Endodermal cell (in vitro differentiated cells): ENCODE data around the gene MAP7D2. TPM values are rescaled to one million over a fixed set of nuclear protein-coding genes. Genes with fewer than 3 reads are reported as not detected.

Source experiments
- DNase-seq: peaks from one replicate; pipeline ENCODE4 v3.0.0-alpha.2; 2017
- H3K27ac ChIP-seq: 2 replicates; pipeline ENCODE4 v1.5.1; 2013; ENCODE audit warnings: mild to moderate bottlenecking, low read depth, low read length, moderate library complexity
- H3K27me3 ChIP-seq: 2 replicates; pipeline ENCODE4 v1.6.1; 2013; ENCODE audit warnings: mild to moderate bottlenecking, low read length, moderate library complexity; ENCODE audit not compliant: insufficient read depth, control insufficient read depth, poor library complexity, severe bottlenecking
- H3K36me3 ChIP-seq: 2 replicates; pipeline ENCODE4 v1.7.0; 2013; ENCODE audit warnings: mild to moderate bottlenecking, low read length, moderate library complexity; ENCODE audit not compliant: control insufficient read depth, insufficient read depth
- H3K4me1 ChIP-seq: one replicate; pipeline ENCODE4 v1.7.0; 2013; ENCODE audit warnings: low read length; ENCODE audit not compliant: control insufficient read depth, insufficient read depth
- H3K4me3 ChIP-seq: 2 replicates; pipeline ENCODE4 v1.5.1; 2013; ENCODE audit warnings: mild to moderate bottlenecking, low read length, moderate library complexity
- H3K9ac ChIP-seq: 2 replicates; pipeline ENCODE4 v1.6.1; 2013; ENCODE audit warnings: mild to moderate bottlenecking, low read length, moderate library complexity; ENCODE audit not compliant: poor library complexity, severe bottlenecking; ENCODE audit errors: extremely low read depth
- H3K9me3 ChIP-seq: 2 replicates; pipeline ENCODE4 v1.6.1; 2013; ENCODE audit warnings: mild to moderate bottlenecking, low read length, moderate library complexity; ENCODE audit not compliant: control insufficient read depth
- H3K27ac Mint-ChIP-seq: 2 replicates; pipeline ENCODE4 v1.8.0; 2020; ENCODE audit warnings: mixed read lengths
- H3K27me3 Mint-ChIP-seq: 2 replicates; pipeline ENCODE4 v1.8.0; 2021; ENCODE audit warnings: mild to moderate bottlenecking, mixed read lengths; ENCODE audit not compliant: insufficient read depth
- H3K36me3 Mint-ChIP-seq: 2 replicates; pipeline ENCODE4 v1.8.0; 2020; ENCODE audit warnings: low read depth, mixed read lengths
- H3K4me1 Mint-ChIP-seq: 2 replicates; pipeline ENCODE4 v1.8.0; 2020; ENCODE audit warnings: mixed read lengths
- H3K4me3 Mint-ChIP-seq: 2 replicates; pipeline ENCODE4 v1.8.0; 2020; ENCODE audit warnings: mild to moderate bottlenecking, moderate library complexity, mixed read lengths
- H3K9me3 Mint-ChIP-seq: 2 replicates; pipeline ENCODE4 v1.8.0; 2020; ENCODE audit warnings: mild to moderate bottlenecking, mixed read lengths
- CTCF ChIP-seq: fragments of 200-600 bp; sonication (generic); conservative IDR thresholded peaks from 2 replicates; pipeline ENCODE4 v1.5.0; 2021; ENCODE audit warnings: antibody characterized with exemption, mild to moderate bottlenecking
- WGBS, 2 experiments: methylation state at CpG; one replicate each; pipeline versions ENCODE4 v1.1.5 to v1.1.7; 2013; ENCODE audit warnings: missing lambda C conversion rate in 2 of 2, mixed read lengths in 1 of 2; ENCODE audit not compliant: insufficient coverage in 1 of 2, insufficient read length in 1 of 2; 5-methylcytosine and 5-hydroxymethylcytosine counted together
- total RNA-seq, 2 donors: library from RNA; stranded (reverse); fragmentation: NEBNext Ultra II Directional in 1 of 2; extraction: Animal tissue kit (Norgen Biotek cat#: 25700) in 1 of 2; gene quantifications; 2 replicates in 1 of 2; 3 replicates in 1 of 2; pipeline ENCODE4 v1.2.1, GENCODE V29; 2021

Gene MAP7D2
- total RNA-seq, 2 donors from 2014 or later = 1.5 to 1.9 TPM

- Mint-ChIP-seq H3K27ac (no peak overlapping the region), H3K36me3 (no peaks in the 10 kb centered on the region), H3K27me3 (peaks cover 25% of the 10 kb centered on the region), H3K4me3 (no peak overlapping the region), H3K9me3 (peaks cover 53% of the 10 kb centered on the region), H3K4me1 (no peaks in the 10 kb centered on the region)
- no peak for DNase-seq
- Histone ChIP-seq H3K4me3 (no peak overlapping the region), H3K9me3 (no peaks in the 10 kb centered on the region), H3K36me3 (no peaks in the 10 kb centered on the region), H3K27ac (no peak overlapping the region), H3K9ac (no peak overlapping the region), H3K4me1 (no peaks in the 10 kb centered on the region), H3K27me3 (peaks cover 27% of the 10 kb centered on the region)
- no peak for TF ChIP-seq CTCF
- 82 to 88% methylated on average over 5 to 14 of the region's 14 CpGs for WGBS, 2 experiments
Measured at GRCh38 chrX:20112022-20112774, 4.5 kb downstream of the MAP7D2 start.

GRCh38 chrX:20111271-20111670, 5.4 kb downstream of the MAP7D2 start:
- no peak overlapping the region for H3K27ac Mint-ChIP-seq

GRCh38 chrX:20101934-20102581, 14.6 kb downstream of the MAP7D2 start:
- Histone ChIP-seq H3K36me3 (no peaks in the 10 kb centered on the region), H3K27me3 (no peaks in the 10 kb centered on the region), H3K9me3 (no peaks in the 10 kb centered on the region), H3K4me1 (no peaks in the 10 kb centered on the region), H3K27ac (no peak overlapping the region), H3K9ac (no peak overlapping the region), H3K4me3 (no peak overlapping the region)
- DNase-seq = no peak
- Mint-ChIP-seq H3K36me3 (no peaks in the 10 kb centered on the region), H3K27me3 (no peaks in the 10 kb centered on the region), H3K9me3 (peaks cover 45% of the 10 kb centered on the region), H3K4me3 (no peak overlapping the region), H3K27ac (no peak overlapping the region), H3K4me1 (no peaks in the 10 kb centered on the region)
- whole genome bisulfite sequencing, 2 experiments = 94 to 100% methylated on average over 1 to 2 of the region's 2 CpGs
- no peak for TF ChIP-seq CTCF

More at GRCh38 chrX:20111271-20111670, 5.4 kb downstream of the MAP7D2 start:
- Histone ChIP-seq H3K9me3 (no peaks in the 10 kb centered on the region), H3K27ac (no peak overlapping the region), H3K36me3 (no peaks in the 10 kb centered on the region), H3K9ac (no peak overlapping the region), H3K4me3 (no peak overlapping the region), H3K27me3 (peaks cover 17% of the 10 kb centered on the region), H3K4me1 (no peaks in the 10 kb centered on the region)
- DNase-seq = no peak
- Mint-ChIP-seq H3K4me3 (no peak overlapping the region), H3K27me3 (peaks cover 19% of the 10 kb centered on the region), H3K4me1 (no peaks in the 10 kb centered on the region), H3K36me3 (no peaks in the 10 kb centered on the region), H3K9me3 (peaks cover 51% of the 10 kb centered on the region)
- TF ChIP-seq CTCF = no peak
- 90 to 95% methylated on average over 2 to 10 of the region's 10 CpGs for WGBS, 2 experiments
